ENCODE measurements around the gene CYB561D2.

DNA sequence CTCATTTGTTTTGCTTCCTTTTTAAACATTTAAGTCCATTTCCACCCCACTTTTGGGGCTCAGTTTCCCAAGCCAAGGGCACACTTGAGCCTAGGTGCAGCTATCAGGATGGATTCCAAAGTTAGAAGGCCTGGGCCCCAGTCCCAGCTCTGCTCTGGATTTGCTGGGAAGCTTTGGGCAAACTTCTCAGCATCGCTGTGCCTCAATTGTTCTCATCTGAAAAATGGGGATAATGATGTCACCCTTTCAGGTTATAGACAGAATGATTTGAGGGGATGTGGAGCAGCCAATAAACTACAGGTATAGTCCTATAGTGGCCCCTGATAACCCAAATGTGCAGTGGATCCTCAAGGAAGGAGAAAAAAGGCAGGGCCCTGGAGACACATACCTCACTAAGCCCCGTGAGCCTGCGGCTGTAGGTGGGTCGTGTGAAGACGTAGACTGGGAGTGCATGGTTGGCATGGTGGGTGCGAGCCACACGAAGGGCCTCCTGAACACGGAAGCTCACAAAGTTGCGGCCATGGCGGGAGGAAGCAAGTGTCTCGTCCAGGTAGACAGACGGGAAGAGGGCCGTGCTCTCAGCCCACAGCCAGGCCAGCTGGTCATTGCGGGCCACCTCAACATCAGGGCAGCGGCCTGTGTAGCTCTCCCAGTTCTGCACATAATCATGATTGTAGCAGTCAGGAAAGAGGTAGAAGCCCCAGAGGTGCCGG, 31.3 kb upstream of the CYB561D2 start:
- TF ChIP-seq, protein P1, sequence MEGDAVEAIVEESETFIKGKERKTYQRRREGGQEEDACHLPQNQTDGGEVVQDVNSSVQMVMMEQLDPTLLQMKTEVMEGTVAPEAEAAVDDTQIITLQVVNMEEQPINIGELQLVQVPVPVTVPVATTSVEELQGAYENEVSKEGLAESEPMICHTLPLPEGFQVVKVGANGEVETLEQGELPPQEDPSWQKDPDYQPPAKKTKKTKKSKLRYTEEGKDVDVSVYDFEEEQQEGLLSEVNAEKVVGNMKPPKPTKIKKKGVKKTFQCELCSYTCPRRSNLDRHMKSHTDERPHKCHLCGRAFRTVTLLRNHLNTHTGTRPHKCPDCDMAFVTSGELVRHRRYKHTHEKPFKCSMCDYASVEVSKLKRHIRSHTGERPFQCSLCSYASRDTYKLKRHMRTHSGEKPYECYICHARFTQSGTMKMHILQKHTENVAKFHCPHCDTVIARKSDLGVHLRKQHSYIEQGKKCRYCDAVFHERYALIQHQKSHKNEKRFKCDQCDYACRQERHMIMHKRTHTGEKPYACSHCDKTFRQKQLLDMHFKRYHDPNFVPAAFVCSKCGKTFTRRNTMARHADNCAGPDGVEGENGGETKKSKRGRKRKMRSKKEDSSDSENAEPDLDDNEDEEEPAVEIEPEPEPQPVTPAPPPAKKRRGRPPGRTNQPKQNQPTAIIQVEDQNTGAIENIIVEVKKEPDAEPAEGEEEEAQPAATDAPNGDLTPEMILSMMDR (IDR thresholded peaks at IDR 0.05): no peak
- TF ChIP-seq EZH2phosphoT487 (IDR thresholded peaks at IDR 0.05): no peak
